NCI-H526 treated with DMSO at 0.1 percent for 48 hours (cell line): ENCODE measurements around the gene SF3B6.
"Not testable (repeated sequence)": the region's sequence is repeated elsewhere in the genome, so short reads cannot be mapped to it uniquely, and the experiment has no call there.

Experiments used
- DNase-seq: peaks from one replicate; lab custom pipeline; 2025; lab: John Stamatoyannopoulos, UW

SF3B6 gene

DNA sequence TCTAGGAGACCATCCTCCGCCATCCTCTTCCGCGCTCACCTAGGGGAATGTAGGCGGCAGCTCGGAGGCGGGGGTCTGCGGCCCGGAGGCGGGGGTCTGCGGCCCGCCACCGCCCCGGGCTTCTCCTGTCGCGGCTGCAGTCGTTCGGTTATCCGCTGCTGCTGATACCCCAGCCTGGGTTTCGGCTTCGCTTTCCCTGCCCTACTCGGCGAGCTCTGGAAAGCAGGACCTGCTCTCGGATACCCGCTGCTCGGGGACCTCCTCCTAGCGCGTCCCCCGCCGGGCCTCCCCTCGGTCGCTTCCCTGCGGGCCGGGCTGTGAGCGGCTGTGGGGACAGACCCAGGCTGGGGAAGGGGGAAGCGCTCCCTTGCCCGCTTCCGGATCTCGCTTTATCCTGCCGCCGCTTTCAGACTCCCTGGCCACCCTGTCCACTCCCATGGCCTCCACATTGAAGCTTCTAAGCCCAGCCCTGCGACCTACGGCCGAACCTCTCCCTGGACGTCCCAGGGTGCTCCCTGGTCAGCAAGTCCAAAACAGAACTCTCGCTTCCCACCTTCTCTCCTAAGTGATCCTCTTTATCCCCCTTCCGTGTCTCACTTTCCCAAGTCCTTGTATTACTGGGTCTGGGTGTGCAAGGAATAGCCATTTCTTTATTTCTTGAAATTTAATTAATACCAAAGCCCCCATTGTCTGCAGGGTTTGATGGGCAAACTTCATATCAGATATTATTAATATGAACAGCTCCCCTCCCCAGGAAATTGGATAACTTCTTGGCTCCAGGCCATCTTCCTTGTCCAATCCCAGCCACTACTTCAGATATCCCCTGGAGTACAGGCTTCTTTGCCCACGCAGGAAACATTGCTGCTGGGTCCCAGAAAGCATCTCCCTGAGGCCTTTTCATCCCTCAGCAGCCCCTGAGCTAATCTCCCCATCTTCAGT, 25.8 kb downstream of the SF3B6 start:
- no peak for DNase-seq

DNA sequence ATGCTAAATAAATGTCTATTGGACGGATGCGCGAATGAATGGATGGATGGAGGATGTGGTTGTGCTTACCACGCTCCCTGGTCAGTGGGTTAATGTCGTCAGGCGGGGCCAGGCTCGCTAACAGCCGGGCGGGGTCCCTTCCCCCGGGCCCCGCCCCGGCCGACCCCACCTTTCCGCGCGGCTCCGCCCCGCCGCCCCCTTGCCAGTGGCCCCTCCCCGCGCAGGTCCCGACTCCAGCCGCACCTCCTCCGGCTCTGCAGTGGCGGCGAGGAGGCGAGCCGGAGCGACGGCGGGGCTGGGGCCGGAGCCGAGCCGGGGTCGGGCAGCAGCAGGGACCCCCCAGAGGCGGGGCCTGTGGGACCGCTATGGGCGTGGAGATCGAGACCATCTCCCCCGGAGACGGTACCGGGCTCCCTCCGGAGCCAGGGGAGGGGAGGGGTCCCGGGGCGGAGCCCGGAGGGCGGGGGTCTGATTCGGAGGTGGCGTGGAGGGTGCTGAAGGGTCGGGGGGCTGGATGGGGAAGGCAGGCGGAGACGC, 26.6 kb downstream of the SF3B6 start, which contains the start of gene FKBP1B:
TSS of gene FKBP1B (plus strand) at position 257 of the 537 bp plus-strand sequence. CDS start at position 366, 109 bp downstream.
- peak; percentile 25 for DNase-seq

DNA sequence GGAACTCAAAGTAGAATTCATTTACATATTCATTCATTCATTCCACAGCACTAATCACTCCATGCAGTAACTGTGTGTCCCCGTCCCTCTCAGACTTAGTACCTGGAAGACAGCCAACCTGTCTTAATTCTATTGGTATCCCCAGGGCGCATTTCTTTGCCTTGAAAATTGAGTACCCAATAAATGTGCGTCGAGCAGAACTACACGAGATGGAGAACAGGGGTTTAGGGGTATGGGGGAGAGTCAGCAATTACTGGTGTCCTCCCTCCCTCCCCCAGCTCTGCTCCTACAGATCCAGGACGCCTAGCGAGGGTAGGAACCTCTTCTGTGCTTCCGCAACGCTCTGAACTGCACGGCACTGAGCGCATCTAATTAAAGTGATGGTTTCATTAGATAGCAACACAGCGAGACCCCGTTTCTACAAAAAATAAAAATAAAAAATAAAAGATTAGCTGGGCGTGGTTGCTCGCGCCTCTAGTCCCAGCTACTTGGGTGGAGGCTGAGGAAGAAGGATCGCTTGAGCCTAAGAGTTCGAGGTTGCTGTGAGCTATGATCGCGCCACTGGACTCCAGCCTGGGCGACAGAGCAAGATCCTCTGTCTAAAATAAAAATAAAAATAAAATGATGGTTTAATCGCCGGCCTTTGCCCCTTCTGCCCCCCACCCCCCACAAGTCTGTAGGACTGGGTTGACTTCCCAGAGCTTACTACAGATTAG, 27.2 kb downstream of the SF3B6 start:
- no peak for DNase-seq

DNA sequence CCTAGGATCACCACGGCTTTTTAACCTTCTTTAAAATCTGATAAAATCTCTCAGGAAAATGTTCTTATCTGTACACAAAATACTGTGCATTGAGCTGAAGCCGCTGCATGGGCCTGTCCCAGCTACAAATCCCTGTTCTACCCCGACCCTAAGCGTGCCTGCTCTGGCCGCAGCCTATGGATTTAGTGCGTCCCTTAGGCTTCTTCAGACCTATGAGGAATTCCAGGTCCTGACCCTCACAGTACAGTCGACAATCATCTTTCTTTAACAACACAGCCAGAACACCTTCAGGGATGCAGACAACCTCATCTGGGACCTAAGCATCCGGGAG, 28.5 kb downstream of the SF3B6 start:
- no peak for DNase-seq

DNA sequence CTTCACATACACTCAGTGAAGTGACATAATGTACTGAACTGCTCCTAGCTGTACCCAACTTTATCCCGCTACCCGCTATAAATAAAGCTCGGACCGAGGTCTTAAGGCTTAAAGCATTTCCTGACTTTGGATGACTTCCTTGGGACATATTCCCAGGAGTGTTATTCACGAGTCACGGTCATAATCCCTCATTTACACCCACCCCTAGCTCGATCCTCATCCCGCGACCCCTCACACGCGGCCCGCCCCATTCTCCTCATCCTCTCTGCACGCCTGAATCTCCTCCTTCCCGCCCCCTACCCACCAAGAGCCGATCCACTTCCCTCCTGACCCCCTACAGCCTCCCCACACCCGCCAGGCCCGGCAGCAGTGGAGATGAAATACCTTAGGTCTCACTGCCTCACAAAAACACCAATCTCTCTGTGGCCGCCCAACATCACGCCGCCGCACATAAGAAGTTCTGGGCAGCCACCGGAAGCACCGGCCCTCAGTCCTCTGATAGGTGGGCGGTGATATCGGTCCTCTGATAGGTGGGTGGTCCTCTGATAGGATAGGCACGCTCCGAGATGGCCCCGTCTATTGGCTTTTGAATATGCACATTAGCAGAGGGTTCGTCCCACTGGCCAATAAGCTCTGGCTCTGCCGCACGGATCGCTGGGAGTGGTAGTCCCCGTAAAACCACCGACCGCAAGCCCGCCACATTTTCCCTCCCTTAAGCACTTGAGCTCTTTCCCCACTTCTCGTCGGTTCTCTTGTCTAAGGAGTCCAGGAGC, 29.0 kb downstream of the SF3B6 start, which contains the start of gene WDCP:
TSS of gene WDCP (minus strand) at position 462 of the 773 bp plus-strand sequence. CDS start 7,897 bp downstream, outside the sequence.
- DNase-seq, result peak; percentile 97

- no peak for DNase-seq
Observed at GRCh38 chr2:24046599-24046929, 29.6 kb downstream of the SF3B6 start.

GRCh38 chr2:24045511-24046508, 30.3 kb downstream of the SF3B6 start:
- no peak for DNase-seq

DNA sequence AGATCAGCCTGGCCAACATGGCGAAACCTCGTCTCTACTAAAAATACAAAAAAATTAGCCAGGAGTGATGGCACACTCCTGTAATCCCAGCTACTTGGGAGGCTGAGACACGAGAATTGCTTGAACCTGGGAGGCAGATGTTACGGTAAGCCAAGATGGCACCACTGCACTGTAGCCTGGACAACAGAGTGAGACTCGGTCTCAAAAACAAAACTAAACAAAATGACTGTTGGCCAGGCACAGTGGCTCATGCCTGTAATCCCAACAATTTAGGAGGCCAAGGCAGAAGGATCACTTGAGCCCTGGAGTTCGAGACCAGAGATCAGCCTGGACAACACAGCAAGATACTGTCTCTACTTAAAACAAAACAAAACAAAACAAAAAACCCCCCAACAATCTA, 33.0 kb downstream of the SF3B6 start:
- DNase-seq, result not testable (repeated sequence)

- no peak for DNase-seq
Observed at GRCh38 chr2:24040511-24040910, 35.6 kb downstream of the SF3B6 start.

GRCh38 chr2:24038786-24039499, 37.2 kb downstream of the SF3B6 start:
- no peak for DNase-seq

- no peak for DNase-seq
Observed at GRCh38 chr2:24026233-24026632, 49.9 kb downstream of the SF3B6 start.

DNA sequence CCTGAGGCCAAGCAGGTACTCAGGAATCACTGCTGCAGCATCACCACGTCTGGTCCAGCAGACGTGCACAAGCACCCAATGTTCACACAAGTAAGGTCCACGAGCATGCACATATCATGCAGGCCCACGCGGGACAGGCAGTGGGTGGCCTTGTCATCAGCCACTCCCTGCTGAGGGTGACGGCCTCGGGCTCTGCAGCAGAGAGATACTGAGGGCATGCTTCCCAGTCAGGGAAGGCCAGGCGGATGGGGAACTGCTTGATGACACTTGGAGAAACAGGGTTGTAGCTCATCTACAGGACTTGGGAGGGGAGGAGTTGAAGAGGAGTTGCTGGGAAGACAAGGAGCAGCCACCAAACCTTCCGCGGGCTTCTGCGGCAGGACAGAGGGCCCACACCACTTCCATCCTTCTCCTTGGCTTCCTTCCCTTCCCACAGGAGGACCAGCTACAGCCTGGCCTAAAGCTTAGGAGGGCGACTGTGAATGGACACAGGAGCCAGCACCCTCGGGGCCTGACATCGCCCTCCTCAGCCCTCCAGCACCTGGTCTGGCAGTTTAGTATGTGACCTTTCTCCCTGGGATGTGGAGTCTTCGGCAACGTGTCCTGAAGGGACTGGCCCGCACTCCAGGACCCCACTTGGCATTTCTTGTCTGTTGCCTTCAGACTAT, 51.0 kb downstream of the SF3B6 start:
- DNase-seq, result no peak

DNA sequence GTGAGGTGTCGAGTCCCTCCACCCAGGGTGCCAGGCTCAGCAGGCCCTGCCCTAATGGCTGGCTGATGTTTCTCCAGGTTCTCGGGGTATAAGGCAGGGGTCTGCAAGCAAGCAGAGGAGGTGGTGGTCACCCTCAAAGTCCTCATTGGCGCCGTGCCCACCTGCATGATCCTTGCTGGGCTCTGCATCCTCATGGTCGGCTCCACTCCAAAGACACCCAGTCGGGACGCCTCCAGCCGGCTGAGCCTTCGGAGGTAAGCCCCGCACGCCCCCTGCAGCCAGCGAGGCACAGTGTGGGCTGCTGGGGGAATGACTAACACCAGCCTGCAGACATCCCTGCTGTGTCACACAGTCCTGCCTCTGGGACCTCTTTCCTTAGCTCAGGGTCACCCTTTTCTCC, 52.1 kb downstream of the SF3B6 start:
- no peak for DNase-seq

DNA sequence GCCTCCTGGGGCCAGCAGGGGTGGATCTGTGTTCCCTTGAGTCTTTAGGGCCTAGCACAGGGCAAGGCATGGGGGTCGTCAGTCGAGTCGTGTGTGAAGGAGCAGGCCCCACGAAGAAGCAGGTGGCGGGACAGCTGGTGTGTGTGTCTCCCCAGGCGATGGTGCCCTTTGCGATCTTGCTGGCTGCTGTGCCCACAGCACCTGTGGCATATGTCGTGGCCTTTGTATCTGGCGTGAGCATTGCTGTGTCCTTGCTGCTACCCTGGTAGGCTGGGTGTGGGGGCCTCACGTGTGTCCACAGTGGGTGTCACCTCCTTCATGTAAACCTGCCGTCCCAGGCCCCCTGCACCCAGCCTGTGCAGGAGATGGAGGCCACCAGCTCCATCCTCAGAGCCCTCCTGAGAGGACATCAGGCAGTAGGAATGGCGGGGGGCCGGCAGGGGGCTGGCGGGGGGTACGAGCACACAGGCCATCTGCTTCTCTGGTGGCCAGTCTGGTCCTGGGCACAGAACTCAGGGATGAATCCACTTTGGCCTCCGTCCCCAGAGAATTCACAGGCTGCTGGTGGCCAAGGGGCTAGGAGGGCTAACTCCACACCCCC, 53.1 kb downstream of the SF3B6 start:
- no peak for DNase-seq

DNA sequence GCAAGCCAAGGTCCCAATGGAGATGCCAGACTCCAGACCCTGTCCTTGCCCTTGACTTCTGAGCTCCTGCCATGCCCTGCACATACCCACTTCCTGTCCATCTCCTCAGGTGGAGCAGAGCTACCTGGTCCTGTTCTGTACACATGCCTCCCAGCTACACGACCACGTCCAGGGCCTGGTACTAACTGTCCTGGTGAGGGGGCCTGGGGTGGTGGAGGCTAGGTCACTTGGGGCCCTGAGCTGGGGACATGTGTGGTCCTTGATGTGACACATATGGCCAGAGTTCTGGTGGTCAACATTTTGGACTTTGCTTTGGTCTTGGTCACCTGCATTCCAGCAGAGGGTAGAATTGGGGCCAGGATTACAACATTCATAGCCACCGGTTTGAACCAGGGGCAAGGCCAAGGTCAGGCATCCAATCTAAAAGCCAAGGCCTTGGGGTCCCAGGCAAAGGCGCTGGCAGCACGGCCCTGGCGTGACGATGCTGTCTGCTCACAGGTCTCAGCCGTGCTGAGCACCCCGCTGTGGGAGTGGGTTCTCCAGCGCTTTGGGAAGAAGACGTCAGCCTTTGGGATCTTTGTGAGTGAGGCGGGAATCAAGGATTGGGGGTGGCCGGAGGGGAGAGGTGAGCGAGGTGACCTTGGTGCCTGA, 53.7 kb downstream of the SF3B6 start:
- no peak for DNase-seq

DNA sequence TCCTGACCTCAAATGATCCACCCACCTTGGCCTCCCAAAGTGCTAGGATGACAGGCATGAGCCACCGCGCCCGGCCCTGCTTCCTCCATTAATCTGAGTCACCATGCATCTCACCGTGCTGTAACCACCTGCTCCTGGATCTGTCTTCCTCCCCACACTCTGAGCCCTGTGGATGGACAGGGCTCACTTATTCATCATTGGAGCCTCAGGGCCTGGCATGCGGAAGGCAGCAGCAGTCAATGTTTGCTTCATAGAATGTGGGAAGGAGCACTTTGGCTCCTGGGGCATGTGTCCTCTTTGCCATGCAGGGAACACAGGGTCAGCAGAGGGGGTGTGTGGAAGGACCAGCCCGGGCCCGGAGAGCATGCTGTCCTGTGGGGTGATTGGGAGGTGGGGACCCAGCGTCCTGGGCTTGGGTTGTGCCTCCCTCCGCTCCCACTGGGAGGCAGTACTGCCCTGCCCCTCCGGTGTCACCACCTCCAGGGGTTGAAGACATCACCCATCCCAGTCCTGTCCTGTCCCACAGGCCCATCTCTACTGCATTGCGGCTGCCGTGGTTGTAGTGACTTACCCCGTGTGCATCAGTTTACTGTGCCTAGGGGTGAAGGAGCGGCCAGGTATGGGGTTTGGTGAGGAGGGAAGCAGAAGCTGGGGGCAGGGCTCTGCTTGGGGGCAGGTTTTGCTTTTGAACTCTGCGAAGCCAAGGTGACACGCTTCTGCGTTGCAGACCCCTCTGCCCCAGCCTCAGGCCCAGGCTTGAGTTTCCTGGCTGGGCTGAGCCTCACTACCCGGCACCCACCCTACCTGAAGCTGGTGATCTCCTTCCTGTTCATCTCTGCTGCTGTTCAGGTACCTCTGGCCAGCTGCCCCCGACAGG, 54.8 kb downstream of the SF3B6 start:
- DNase-seq, result no peak

DNA sequence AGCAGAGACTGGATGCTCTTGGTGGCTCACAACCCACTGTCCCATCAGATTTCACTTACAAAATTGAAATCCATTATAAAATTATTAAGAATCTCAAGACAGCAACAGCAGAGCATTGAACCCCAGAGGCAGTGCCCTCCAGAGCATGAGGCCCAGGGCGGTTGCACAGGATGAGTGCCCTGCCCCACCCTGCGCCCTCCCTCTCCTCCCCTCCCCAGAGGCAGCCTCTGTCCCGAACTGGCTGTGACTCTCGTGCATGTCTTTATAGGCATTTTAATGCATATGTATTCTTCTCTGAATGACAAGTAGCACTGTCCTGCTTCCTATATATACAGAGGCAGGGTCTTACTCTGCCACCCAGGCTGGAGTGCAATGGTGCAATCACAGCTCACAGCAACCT, 55.9 kb downstream of the SF3B6 start:
- DNase-seq, result no peak

DNA sequence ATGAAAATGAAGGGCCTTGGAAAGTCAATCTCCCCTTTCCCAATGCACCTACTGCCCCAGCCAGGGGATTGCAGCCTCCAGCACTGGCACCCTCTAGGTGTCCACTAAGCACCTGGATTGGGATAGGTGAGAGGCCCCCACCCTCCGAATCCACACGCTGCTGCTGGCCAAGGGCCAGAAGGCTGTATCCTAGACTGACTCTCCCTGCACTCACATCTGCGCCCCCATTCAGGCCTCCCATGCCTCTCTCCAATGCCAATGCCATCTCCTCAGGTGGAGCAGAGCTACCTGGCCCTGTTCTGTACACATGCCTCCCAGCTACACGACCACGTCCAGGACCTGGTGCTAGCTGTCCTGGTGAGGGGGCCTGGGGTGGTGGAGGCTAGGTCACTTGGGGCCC, 56.4 kb downstream of the SF3B6 start:
- DNase-seq, result no peak
